DND-41 (cell line): Measurements from ENCODE around the gene TDRD7.

Experiments used
- ATAC-seq: fragments of 200-7000 bp; cut with Tn5 transposase; 3 replicates; pipeline ENCODE4 v1.9.1; 2021; ENCODE audit warnings: low read depth; ENCODE audit not compliant: insufficient read depth
- DNase-seq: peaks from one replicate; pipeline ENCODE4 v3.0.0-alpha.2; 2020
- H2AFZ ChIP-seq: 2 replicates; pipeline ENCODE4 v1.6.0; 2012; ENCODE audit warnings: low read depth, low read length
- H3K27ac ChIP-seq: 2 replicates; pipeline ENCODE4 v1.5.1; 2012; ENCODE audit warnings: low read length, inconsistent platforms
- H3K27me3 ChIP-seq: fragments of 200-600 bp; sonication (generic); 2 replicates; pipeline ENCODE4 v1.6.0; 2012; ENCODE audit warnings: low read length, mild to moderate bottlenecking, inconsistent platforms; ENCODE audit not compliant: insufficient read depth, poor library complexity
- H3K36me3 ChIP-seq: 2 replicates; pipeline ENCODE4 v1.5.1; 2012; ENCODE audit warnings: low read length, inconsistent platforms; ENCODE audit not compliant: insufficient read depth
- H3K4me1 ChIP-seq: 2 replicates; pipeline ENCODE4 v1.5.1; 2012; ENCODE audit warnings: mild to moderate bottlenecking, low read length; ENCODE audit not compliant: insufficient read depth
- H3K4me2 ChIP-seq: 2 replicates; pipeline ENCODE4 v1.6.0; 2012; ENCODE audit warnings: mild to moderate bottlenecking, moderate library complexity, low read length, inconsistent platforms; ENCODE audit not compliant: insufficient read depth
- H3K4me3 ChIP-seq, 2 experiments: fragments of 200-600 bp in 1 of 2; shearing (Covaris generic) in 1 of 2; 2 replicates each; pipeline ENCODE4 v1.5.1; 2012 to 2016; ENCODE audit warnings: inconsistent platforms in 2 of 2, low read length in 2 of 2, mild to moderate bottlenecking in 2 of 2, low read depth in 1 of 2, moderate library complexity in 1 of 2
- H3K79me2 ChIP-seq: 2 replicates; pipeline ENCODE4 v1.6.0; 2012; ENCODE audit warnings: low read length, inconsistent platforms; ENCODE audit not compliant: insufficient read depth
- H3K9ac ChIP-seq: 2 replicates; pipeline ENCODE4 v1.6.0; 2012; ENCODE audit warnings: low read depth, mild to moderate bottlenecking, inconsistent platforms, low read length, moderate library complexity
- H3K9me3 ChIP-seq: 2 replicates; pipeline ENCODE4 v1.5.1; 2012; ENCODE audit warnings: low read length, moderate library complexity, mild to moderate bottlenecking, inconsistent platforms; ENCODE audit not compliant: insufficient read depth, severe bottlenecking
- H4K20me1 ChIP-seq: 2 replicates; pipeline ENCODE4 v1.6.0; 2012; ENCODE audit warnings: low read length; ENCODE audit not compliant: insufficient read depth
- EZH2 ChIP-seq: IDR thresholded peaks from 3 replicates; pipeline ENCODE4 v1.6.1; 2012; ENCODE audit warnings: borderline replicate concordance, low read depth, mild to moderate bottlenecking, moderate library complexity, low read length, inconsistent platforms; ENCODE audit not compliant: severe bottlenecking
- TF ChIP-seq, protein P1 (sequence below): IDR thresholded peaks from 2 replicates; pipeline ENCODE4 v1.5.1; 2012; ENCODE audit warnings: borderline replicate concordance, low read length, moderate library complexity, mild to moderate bottlenecking; ENCODE audit not compliant: poor library complexity, severe bottlenecking; ENCODE audit errors: extremely low read depth

The TDRD7 gene

DNA sequence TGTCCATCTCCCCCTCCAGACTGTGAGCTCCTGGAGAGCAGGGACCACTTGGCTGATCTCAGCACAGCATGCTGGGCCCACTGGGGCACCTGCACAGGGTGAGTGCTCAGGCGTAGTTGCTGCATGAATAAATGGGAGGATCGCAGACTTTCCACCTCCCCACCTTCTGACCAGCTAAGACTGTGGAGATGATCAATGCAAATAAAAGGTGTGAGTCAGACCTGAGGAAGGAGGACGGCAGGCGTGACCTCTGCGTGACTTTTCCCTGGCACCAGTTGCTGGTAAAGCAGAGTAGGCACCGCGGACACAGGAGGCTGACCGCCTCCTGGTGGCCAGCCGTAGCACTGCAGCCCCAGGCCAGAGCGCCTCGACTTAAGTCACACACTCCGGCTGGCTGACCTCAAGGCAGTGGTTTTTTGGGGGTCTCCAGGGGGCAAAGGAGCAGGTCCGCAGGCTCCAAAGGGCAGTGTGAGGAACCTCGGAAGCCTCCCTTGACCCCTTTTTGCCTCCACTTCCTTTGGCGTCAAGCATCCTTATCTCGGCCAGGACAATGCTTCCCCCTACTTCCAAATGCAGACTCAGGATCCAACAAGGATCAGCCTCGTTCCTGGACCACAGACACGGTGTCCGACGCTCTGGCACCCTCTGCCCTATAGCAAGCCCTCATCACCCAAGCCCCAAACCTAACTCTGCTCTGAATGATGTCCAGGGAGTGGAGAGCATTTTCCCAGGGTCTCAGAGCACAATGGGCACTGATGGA, 12.7 kb upstream of the TDRD7 start:
- no peak overlapping the region for H3K4me3 ChIP-seq
- no peak overlapping the region for H3K27ac ChIP-seq
- ATAC-seq = peak; percentile 82
- H3K4me1 ChIP-seq = no peaks in the 10 kb centered on the region
- H4K20me1 ChIP-seq = no peaks in the 10 kb centered on the region
- peak; percentile 54 for DNase-seq
- TF ChIP-seq EZH2 = no peak
- TF ChIP-seq, protein P1, sequence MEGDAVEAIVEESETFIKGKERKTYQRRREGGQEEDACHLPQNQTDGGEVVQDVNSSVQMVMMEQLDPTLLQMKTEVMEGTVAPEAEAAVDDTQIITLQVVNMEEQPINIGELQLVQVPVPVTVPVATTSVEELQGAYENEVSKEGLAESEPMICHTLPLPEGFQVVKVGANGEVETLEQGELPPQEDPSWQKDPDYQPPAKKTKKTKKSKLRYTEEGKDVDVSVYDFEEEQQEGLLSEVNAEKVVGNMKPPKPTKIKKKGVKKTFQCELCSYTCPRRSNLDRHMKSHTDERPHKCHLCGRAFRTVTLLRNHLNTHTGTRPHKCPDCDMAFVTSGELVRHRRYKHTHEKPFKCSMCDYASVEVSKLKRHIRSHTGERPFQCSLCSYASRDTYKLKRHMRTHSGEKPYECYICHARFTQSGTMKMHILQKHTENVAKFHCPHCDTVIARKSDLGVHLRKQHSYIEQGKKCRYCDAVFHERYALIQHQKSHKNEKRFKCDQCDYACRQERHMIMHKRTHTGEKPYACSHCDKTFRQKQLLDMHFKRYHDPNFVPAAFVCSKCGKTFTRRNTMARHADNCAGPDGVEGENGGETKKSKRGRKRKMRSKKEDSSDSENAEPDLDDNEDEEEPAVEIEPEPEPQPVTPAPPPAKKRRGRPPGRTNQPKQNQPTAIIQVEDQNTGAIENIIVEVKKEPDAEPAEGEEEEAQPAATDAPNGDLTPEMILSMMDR = peak; percentile 90
- H3K4me2 ChIP-seq = no peak overlapping the region
- peaks cover 6% of the 10 kb centered on the region for H3K9me3 ChIP-seq
- H3K27me3 ChIP-seq = no peaks in the 10 kb centered on the region
- H3K9ac ChIP-seq = no peak overlapping the region
- no peaks in the 10 kb centered on the region for H3K79me2 ChIP-seq
- peak overlapping the region; percentile 25; the same call in 1 of the 2 replicates for H2AFZ ChIP-seq
- no peaks in the 10 kb centered on the region for H3K36me3 ChIP-seq

DNA sequence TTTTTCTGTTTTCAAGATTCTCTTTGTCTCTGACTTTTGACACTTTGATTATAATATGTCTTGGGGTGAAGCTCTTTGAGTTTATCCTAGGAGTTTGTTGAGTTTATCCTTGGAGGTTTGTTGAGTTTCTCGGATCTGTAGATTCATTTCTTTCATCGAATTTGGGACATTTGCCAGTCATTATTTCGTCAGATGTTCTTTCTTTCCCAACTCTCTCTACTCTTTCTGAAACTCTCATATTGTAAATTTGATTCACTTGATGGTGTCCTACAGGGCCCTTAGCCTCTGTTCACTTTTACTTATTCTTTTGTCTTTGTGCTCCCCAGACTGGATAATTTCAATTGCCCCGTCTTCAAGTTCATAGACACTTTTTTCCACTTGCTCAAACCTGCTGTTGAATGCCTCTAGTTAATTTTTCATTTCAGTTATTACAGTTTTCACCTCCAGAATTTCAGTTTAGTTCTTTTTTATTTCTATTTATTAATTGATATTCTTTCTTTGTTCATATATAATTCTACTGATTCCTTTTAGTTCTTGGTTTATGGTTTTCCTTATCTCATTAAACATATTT, 8.1 kb upstream of the TDRD7 start:
- no peak overlapping the region for H3K27ac ChIP-seq
- no peaks in the 10 kb centered on the region for H3K36me3 ChIP-seq
- H2AFZ ChIP-seq = no peak overlapping the region
- no peaks in the 10 kb centered on the region for H3K27me3 ChIP-seq
- H3K9ac ChIP-seq = no peak overlapping the region
- H3K4me1 ChIP-seq = no peaks in the 10 kb centered on the region
- no peak for ATAC-seq
- no peak overlapping the region for H3K4me3 ChIP-seq
- no peak for TF ChIP-seq EZH2
- TF ChIP-seq, protein P1 = no peak
- H4K20me1 ChIP-seq = no peaks in the 10 kb centered on the region
- no peak for DNase-seq
- peaks cover 8% of the 10 kb centered on the region for H3K9me3 ChIP-seq
- no peak overlapping the region for H3K4me2 ChIP-seq
- no peaks in the 10 kb centered on the region for H3K79me2 ChIP-seq

DNA sequence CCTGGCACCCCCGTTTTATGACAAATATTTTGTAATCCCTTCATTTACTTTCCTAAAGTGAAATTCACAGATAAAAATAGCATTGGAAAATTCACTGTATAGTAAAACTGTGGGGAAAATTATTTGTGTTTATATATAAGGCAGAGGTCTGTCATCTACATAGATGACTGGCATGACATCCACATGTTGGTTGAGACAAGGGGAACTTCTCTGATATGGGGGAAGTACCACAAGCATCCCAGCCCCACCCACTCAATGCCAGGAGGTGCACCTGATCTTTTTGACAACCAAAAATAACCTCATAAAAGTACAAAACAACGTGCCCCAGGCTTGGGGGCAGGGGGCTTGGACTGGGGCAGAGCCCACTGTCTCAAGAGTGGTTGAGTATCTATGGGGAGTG, 6.3 kb upstream of the TDRD7 start:
- no peak for DNase-seq
- H3K27ac ChIP-seq = no peak overlapping the region
- TF ChIP-seq EZH2 = no peak
- TF ChIP-seq, protein P1 = no peak
- no peaks in the 10 kb centered on the region for H3K36me3 ChIP-seq
- H3K79me2 ChIP-seq = no peaks in the 10 kb centered on the region
- H3K4me2 ChIP-seq = no peak overlapping the region
- no peak overlapping the region for H2AFZ ChIP-seq
- no peaks in the 10 kb centered on the region for H3K4me1 ChIP-seq
- ATAC-seq = no peak
- no peaks in the 10 kb centered on the region for H4K20me1 ChIP-seq
- no peak overlapping the region for H3K9ac ChIP-seq
- H3K27me3 ChIP-seq = no peaks in the 10 kb centered on the region
- peaks cover 8% of the 10 kb centered on the region for H3K9me3 ChIP-seq
- no peak overlapping the region for H3K4me3 ChIP-seq
